Measurements from ENCODE around the gene TDO2.

- TF ChIP-seq POLR2A (IDR thresholded peaks at IDR 0.05; ENCODE audit: low read length) (no peak), GATA1 (IDR thresholded peaks at IDR 0.05; ENCODE audit: low read depth, low read length) (no peak)
Measured at GRCh38 chr4:155866177-155866576, 37.3 kb upstream of the TDO2 start, which contains the start of gene ASIC5.

All from erythroblast (primary cell).